ENCODE results near the gene KNL1. TPM values are rescaled to one million over a fixed set of nuclear protein-coding genes. Genes with fewer than 3 reads are reported as not detected.

The KNL1 gene
- total RNA-seq, 1 experiment from 2014 or later: 19.7 TPM

DNA sequence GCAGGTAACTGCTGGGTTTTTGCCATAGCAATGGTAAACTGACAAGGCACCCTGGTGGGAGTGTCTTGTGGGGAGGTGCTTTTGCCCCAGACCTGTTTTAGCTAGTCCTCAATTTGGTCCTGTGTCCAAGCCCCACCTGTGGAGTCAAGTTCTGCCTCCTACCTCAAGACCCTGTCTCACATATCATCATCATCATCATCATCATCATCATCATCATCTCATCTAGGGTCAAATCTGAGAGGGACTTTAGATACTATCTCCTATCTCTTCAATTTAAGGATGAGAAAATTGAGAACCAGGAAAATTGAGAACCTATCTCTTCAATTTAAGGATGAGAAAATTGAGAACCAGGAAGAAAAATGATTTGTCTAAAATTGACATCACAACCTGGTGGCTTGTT, 9.9 kb downstream of the KNL1 start:
- Histone ChIP-seq H2BK5ac (ENCODE audit: insufficient read length, low read length) (no peak overlapping the region), H3K4me1 (ENCODE audit: insufficient read depth, low read length) (no peaks in the 10 kb centered on the region), H4K91ac (ENCODE audit: insufficient read length, low read depth, low read length) (no peak overlapping the region), H3K27me3 (ENCODE audit: insufficient read depth, low read length) (no peaks in the 10 kb centered on the region), H3T11ph (ENCODE audit: low read length) (no peak overlapping the region), H2AFZ (ENCODE audit: low read length) (no peak overlapping the region), H3K9me3 (ENCODE audit: control insufficient read depth, low read depth, low read length) (no peaks in the 10 kb centered on the region), H2BK120ac (ENCODE audit: low read depth, low read length, poor library complexity, severe bottlenecking) (no peak overlapping the region), H3K4me2 (ENCODE audit: insufficient read depth, insufficient read length, low read length) (no peak overlapping the region), H4K8ac (replicated peaks; ENCODE audit: insufficient read length, low read depth, low read length) (no peak overlapping the region), H2BK20ac (ENCODE audit: low read depth, low read length, poor library complexity, severe bottlenecking) (no peak overlapping the region), H3K23me2 (ENCODE audit: insufficient read length, low read depth, low read length, poor library complexity, severe bottlenecking) (no peaks in the 10 kb centered on the region), H3K9ac (ENCODE audit: extremely low read depth, insufficient read length, low read length) (no peak overlapping the region), H3K79me2 (ENCODE audit: insufficient read depth, low read length) (no peaks in the 10 kb centered on the region), H2BK12ac (ENCODE audit: insufficient read length, low read depth, low read length) (no peak overlapping the region), H3K23ac (ENCODE audit: insufficient read length, low read depth, low read length) (no peak overlapping the region), H3K79me1 (ENCODE audit: insufficient read depth, low read depth, low read length, poor library complexity, severe bottlenecking) (peaks cover under 1% of the 10 kb centered on the region), H3K18ac (ENCODE audit: insufficient read length, low read depth, low read length) (no peak overlapping the region), H3K14ac (ENCODE audit: insufficient read depth, low read length) (no peak overlapping the region), H4K5ac (ENCODE audit: insufficient read length, low read depth, low read length) (no peak overlapping the region), H2AK5ac (ENCODE audit: insufficient read length, low read length) (no peak overlapping the region), H3K4ac (ENCODE audit: low read depth, low read length) (no peak overlapping the region), H3K56ac (ENCODE audit: insufficient read length, low read depth, low read length) (no peak overlapping the region), H3K27ac (ENCODE audit: insufficient read length, low read depth, low read length) (no peak overlapping the region), H4K20me1 (ENCODE audit: control insufficient read depth, insufficient read depth, insufficient read length) (no peaks in the 10 kb centered on the region), H2BK15ac (ENCODE audit: low read depth, low read length) (no peak overlapping the region)
- H3K36me3 Mint-ChIP-seq (ENCODE audit: insufficient read depth in 1 of 3, low read depth in 3 of 3): peaks cover 0 to 10% (median 7%) of the 10 kb centered on the region in 3 experiments; a peak in 5 of 7 replicates
- H3K4me1 Mint-ChIP-seq: no peaks in the 10 kb centered on the region
- H3K27ac Mint-ChIP-seq: no peak overlapping the region
- TF ChIP-seq CTCF (conservative IDR thresholded peaks at IDR 0.05): no peak
- H3K9me3 Mint-ChIP-seq: no peaks in the 10 kb centered on the region
- no peak for DNase-seq
- H3K4me3 Mint-ChIP-seq: no peak overlapping the region
- H3K27me3 Mint-ChIP-seq (ENCODE audit: low read depth): no peaks in the 10 kb centered on the region
